Ramos (cell line): Measurements from ENCODE around the gene SLC35D1.
"Not testable (repeated sequence)": the region's sequence is repeated elsewhere in the genome, so short reads cannot be mapped to it uniquely, and the experiment has no call there.

Source experiments
- in situ Hi-C: fragments of 300-500 bp; cut with MboI; formaldehyde crosslinking; loops from one replicate; pipeline ENCODE4 v1.14.3; 2022; ENCODE audit warnings: low sequenced_read_pairs; ENCODE audit not compliant: unreplicated experiment

The SLC35D1 gene

GRCh38 chr1:67053785-67054772 is at the start of gene SLC35D1:
TSS of gene SLC35D1 (minus strand) at chr1:67054148. CDS start at chr1:67054013, 135 bp downstream.
- in situ Hi-C loops, result no loop called here

DNA sequence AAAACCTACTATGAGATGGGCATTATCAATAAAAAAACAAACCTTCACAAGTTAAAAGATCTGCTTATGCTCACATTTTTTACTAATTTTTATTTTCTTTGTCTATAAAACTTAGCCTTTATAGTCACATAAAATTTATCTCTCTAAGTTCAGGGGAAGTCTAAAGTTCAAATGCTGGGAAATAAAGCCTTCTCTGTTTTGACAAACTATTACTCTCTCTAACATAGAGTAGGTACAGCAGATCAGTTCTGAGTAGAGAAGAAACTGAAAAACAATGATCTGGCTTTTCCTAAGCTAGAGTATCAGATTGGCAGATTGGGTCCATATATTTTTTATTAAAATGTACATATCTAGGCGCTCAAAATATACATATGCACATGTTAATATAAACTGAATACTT is 49.6 kb upstream of the SLC35D1 start:
- in situ Hi-C loops, result no loop called here

DNA sequence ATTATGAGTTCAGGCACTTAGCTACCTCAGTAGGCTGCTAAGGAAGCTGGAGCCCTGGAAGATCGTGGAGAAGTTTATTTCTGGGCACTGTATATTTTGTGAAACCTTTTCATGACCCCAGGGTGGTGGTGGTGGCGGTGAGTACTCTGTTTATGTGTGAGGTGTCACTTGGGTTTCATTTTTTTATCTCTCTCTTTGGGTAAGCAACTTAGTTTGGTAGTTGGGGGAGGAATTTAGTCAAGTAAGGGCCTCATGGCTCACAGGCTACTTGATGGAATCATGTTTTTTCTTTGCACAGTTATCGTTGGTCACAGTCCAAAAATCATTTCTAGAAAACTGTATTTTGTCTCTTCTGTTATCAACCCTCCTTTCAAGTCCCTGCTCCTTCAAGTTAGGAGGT is 46.9 kb upstream of the SLC35D1 start:
- in situ Hi-C loops, result no loop called here

- in situ Hi-C loops, result no loop called here
Observed at GRCh38 chr1:67097305-67097704, 43.4 kb upstream of the SLC35D1 start.

DNA sequence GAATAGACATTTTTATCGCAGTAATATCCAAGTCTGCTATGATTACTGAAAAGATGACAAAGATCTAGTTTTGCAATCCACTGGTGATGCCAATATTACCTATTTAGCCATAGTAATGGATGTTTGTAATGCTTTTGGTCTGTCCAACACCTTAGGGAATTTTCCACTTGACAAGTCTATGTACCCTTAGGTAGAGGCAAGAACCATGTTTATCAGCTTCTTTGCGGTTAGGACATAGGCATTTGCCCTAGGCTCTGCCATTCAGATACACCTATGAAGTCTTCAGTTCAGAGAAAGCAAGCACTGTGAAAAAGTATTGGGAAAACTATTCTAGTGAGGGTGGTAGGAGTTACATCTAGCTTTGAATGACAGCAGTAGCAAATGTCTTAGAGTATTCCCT is 40.2 kb upstream of the SLC35D1 start:
- in situ Hi-C loops, result no loop called here

GRCh38 chr1:67089685-67090208 is 35.8 kb upstream of the SLC35D1 start:
- in situ Hi-C loops, result no loop called here

DNA sequence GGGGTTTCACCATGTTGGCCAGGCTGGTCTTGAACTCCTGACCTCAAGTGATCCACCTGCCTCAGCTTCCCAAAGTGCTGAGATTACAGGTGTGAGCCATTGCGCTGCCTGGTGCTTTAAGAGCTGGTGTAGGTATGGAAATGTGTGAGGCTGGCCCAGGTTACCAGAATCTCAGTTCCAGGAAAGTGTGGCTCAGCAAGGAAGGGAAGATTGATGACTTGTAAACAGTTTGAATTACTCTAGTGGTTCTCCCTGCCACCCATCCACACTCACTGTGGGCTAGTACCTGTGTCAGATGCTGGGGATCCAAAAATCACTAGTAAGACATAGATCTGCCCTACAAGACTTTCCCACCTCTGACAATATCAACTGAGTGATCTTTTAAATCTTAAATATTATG is 34.5 kb upstream of the SLC35D1 start:
- in situ Hi-C loops, result no loop called here

DNA sequence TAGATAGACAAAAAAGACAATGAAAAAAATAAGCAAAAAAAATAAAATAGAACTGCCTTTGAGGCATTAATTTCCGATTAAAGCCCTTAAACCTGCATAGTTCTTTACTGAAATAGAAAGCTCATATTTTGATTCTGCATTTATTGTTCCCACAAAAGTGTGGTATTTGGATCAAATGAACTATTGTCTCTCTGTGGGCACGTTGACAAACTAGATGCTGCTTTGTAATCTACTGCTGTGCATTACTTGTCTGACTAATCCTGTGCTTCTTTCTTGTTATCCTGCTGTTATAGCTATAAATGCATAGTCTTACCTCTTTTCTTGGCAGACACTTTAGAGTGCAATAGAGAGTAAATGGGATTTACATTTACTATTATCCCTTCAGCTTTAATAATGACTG is 31.4 kb upstream of the SLC35D1 start:
- in situ Hi-C loops, result no loop called here

- in situ Hi-C loops, result no loop called here
Observed at GRCh38 chr1:67084765-67085318, 30.9 kb upstream of the SLC35D1 start.

DNA sequence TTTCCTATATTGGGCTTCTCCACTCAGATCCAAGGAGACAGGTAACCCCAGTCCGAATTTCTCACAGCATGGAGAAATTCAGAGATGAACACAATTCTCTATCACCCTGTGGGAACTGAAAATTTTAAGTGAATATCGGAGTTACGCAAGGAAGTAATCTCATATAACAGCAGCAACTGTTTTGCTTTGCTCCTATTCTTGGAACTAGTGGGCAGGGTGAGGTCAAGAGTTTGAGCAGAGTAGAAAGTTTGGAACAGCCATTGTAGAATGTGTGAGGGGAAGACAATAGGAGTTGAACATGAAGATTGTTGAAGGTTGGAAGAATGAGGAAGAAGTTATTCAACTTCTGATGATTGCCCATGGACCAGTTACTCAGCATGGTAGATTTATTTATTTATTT is 24.3 kb upstream of the SLC35D1 start:
- in situ Hi-C loops, result no loop called here

GRCh38 chr1:67077593-67077992 is 23.6 kb upstream of the SLC35D1 start:
- in situ Hi-C loops, result no loop called here

DNA sequence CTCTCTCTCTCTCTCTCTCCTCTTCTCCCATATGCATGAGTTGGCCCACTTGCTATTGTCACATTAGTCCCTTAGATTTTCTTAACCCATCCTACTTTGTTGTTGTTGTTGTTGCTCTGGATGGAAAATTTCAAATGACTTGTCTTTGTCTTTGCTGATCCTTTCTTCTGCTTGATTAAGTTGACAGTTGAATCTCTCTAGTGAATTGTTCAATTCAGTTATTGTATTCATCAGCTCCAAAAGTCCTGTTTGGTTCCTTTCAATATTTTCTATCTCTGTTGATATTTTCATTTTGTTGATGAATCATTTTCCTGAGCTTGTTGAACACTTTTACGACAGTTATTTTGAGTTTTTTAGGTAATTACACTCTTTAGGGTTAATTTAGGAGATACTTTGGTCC is 18.8 kb upstream of the SLC35D1 start:
- in situ Hi-C loops, result no loop called here

DNA sequence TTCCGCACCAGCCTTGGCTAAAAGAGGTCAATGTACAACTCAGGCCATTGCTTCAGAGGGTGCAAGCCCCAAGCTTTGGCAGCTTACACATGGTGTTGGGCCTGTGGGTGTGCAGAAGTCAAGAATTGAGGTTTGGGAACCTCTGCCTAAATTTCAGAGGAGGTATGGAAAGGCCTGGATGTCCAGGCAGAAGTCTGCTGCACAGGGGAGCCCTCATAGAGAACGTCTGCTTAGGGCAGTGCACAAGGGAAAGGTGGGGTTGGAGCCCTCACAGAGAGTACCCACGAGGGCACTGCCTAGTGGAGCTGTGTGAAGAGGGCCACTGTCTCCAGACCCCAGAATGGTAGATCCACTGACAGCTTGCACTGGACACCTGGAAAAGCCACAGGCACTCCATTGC is 13.7 kb upstream of the SLC35D1 start:
- in situ Hi-C loops, result not testable (repeated sequence)

DNA sequence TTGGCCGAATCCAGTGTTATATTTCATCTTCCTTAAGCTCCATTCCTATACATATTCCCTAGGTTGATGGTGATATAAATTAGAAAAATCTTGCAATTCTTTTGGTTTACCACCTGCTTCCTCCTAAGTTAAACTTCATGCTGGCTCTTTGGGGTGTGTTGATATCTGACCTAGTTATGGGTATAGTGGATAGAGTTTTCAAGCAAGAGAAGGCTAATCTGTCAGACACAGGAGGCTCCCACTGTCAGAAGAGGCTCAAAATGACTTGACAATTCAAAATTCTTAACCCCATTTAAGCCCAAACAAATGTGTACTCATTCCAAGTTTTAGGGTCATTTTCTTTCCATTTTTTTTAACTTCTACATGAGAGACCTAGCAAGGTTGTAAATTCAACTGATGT is 8.5 kb upstream of the SLC35D1 start:
- in situ Hi-C loops, result no loop called here

DNA sequence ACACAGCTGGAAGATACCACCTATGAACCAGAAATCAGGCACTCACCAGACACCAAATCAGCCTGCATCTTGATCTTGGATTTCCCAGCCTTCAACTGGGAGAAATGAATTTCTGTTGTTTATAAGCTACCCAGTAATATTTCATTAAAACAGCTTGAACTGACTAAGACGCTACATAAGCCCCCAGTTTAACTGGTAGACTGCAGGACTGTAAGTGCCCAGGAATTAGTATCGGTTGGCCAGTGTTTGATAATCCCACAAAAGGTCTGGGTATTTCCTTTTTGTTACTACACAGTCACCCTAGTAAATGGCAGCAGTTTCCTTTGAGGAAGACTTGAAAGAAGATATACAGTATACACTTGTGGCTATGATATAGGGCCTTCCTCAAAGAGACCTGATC is 7.3 kb upstream of the SLC35D1 start:
- in situ Hi-C loops, result no loop called here

DNA sequence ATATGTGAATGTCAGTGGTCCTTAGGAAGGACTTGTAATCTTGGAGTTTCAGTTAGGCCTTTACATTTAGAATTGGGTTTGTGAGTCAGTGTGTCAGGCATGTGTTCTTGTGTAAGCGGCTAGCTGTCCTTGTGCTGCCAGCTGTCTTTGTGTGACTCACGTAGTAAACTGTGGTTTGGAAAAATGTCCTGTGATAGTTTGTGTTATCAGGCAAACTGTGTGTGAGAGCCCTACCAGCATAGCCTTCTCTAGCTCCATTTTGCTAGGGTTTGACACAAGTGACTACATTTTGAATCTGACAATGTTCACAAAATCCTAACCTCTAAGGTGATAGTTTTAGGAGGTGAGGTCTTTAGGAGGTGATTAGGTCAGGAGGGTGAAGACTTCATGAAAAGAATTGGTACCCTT is 6.9 kb upstream of the SLC35D1 start:
- in situ Hi-C loops, result no loop called here

DNA sequence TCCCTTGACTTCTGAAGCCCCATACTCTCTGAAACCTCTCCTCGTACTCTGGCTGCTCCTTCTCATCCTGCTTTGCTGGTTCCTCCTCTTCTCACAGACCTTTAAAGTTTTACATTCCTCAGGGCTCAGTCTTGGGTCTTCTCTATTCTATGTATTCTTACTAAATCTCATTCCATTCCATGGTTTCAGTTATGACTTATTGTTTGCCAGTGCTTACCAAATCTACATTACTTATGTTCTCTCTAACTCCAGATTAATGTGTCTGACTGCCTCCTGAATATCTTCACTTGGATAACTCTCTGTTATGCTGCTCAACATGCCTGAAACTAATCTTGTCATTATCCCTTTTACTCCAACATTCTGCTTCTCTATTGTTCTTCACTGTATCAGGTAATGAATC is 5.4 kb upstream of the SLC35D1 start:
- in situ Hi-C loops, result no loop called here

DNA sequence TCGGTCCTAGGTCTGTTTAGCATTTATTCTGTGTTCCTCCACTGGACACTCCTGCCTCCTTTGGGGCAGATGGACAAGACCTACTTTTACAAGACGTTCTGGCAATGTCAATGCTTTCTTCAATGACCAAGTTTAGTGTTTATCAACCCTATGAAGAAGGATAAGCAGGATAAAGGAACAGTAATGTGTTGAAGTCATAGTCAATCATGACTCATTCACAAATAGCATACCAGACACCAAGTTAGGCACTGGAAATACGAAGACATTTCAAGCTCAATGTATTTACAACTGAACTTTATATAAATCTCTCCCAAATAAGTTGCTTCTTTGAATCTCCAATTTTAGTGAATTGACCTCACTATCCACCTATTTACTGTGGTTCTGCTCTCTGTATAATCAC is 4.8 kb upstream of the SLC35D1 start:
- in situ Hi-C loops, result no loop called here

GRCh38 chr1:67058242-67058641 is 4.3 kb upstream of the SLC35D1 start:
- in situ Hi-C loops, result no loop called here

- in situ Hi-C loops, result no loop called here
Observed at GRCh38 chr1:67053535-67053784, 488 bp downstream of the SLC35D1 start.

DNA sequence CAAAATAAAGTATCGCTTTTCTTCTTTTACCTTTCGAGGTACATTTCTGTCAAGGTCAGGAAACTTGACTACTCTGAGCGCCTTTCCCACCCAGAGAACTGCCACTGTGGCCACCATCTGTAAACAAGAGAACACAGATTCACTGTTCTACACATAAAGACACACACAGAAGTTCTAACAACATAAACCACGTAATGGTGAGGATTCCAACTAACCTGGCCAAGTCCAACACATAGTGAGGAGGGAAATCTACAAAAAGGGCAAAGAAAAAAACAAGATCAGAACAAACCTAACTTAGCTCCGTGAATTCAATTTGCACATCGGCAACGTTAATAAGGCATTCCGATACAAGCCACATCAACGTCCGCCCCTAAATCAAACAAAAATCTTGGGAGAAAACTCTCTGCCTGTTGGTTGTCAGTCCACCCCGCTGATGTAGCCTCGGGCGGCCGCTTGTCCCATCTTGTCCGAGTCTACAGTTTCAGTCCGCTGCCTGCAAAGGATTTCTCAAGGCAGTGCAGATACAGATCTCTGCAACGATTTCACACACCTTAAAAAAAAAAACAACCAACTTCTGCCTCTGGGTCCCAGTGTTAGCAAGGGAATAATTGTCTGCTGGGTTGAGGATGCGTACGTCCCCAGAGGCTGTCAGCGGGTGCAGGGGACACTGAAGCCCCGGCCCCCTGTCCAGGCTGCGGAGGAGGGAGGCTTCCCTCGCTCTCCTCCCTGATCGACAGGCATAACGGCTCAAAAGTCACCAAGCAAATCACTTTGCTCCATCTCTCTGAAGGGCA is 1.0 kb downstream of the SLC35D1 start:
- in situ Hi-C loops, result no loop called here
